GM18909 (cell line): ENCODE measurements around the gene DENND1A.
"Not testable (repeated sequence)": the region's sequence is repeated elsewhere in the genome, so short reads cannot be mapped to it uniquely, and the experiment has no call there.

Source experiments
- ATAC-seq: cut with Tn5 transposase; IDR thresholded peaks from one replicate; pipeline ENCODE4 v1.9.1; 2021; ENCODE audit warnings: mild to moderate bottlenecking; ENCODE audit not compliant: unreplicated experiment, poor library complexity

The DENND1A gene

GRCh38 chr9:123450098-123450770 lies 479.7 kb downstream of the DENND1A start:
- no peak for ATAC-seq

DNA sequence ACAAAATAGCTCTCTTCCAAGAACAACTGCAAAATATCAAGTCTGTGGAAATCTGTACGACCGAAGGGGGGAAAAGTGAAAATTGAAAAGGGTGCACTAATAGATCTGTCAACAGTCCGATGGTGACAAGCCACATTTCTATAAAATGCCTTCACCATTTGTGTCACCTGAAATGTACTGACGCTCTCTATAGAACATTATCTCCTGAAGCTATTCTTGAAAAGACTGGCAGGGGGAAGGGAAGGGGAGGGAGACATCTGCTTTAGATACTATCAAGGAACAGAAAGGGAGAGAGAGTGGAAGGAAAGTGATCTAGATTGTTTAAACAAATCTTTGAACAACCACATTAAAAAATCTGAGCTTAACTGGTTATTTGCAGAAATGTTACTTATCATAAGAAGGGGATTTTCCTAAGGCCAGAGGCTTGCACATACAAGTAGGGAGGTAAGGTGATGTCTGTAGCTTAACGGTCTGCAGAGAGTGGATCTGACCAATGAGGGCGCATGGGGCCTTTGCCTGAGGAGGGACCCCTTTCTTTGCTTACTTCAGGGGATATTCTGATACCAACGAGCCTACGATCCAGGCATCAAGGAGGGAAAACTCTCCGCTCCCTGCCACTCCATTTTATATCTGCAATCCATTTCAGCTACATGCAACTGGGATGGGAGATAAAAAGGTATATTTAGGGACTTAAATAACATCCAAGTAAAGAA lies 481.8 kb downstream of the DENND1A start:
- no peak for ATAC-seq

- no peak for ATAC-seq
Measured at GRCh38 chr9:123445981-123446610, 483.8 kb downstream of the DENND1A start.

- ATAC-seq = no peak
Measured at GRCh38 chr9:123445116-123445515, 484.8 kb downstream of the DENND1A start.

DNA sequence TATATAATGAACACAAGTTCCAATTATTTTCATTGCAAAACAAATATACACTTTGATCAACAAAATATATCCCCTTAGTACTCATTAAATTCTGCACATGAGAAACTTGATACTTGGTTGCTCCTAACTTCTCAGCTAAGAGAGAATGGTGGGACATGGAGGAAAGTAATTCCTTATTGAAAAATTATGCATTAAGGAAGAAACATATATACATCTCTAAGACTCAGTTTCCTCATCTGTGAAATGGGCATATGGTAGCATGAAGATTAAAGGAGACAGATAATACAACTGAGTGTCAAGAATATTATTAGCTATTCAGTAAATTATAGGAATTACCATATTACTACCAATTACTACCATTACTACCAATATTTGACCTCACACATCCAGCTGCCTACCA lies 488.2 kb downstream of the DENND1A start:
- no peak for ATAC-seq

DNA sequence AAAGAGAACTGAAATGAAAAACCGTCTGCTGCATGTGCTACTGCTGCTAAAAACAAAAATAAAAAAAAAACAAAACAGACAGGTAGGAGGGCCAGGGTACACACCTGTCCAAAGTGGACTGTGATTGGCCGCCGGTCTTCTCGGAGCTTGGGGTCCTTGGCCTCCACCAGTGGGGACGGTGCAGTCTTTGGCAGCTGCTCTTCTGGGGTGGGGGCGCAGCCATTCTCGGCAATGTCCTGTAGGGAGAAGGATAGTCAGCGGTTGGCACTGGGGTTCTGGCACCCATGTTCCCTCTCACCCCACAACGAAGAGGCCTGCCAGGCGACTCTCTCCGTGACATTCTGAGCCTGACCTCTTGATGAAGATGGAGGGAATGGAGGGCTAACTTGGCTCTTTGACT lies 489.7 kb downstream of the DENND1A start:
- no peak for ATAC-seq

DNA sequence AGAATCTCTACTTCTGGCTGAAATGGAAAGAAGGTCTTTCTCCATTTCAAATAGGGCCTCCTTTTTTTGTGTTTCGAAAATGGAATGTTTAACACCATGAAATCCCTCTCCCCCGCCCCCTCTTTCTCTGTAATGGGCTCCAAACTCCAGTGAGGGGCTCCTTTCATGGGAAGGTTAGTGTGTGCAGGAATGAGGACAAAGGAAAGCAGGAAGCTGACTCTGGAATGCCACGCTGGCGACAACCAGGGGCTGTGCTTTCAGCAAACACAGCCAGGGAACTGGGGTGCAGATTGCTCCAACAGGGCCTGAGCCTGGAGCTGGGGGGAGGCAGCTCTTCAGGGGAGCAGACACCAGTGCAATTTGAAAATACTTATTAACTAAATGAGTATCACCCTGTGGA lies 491.1 kb downstream of the DENND1A start:
- no peak for ATAC-seq

GRCh38 chr9:123438321-123438720 lies 491.6 kb downstream of the DENND1A start:
- ATAC-seq = no peak

DNA sequence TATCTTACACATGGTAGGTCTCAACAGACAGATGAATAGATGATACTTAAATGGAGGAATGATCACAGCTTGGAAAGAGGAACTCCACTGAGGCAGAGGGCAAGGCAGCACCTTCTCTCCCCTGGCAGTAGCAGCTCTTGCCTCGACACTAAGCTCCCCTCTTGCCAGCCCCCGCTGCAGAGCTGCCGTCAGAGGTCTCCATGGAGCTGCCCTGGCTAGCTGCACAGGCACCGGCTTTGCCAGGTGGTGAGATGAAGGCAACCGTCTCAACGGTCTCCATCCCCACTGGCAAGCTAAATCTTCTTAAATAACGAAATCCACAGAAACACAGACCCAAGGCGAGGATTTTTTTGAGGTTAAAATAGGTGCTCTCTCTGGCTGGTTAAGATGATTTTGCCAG lies 492.7 kb downstream of the DENND1A start:
- no peak for ATAC-seq

GRCh38 chr9:123435471-123435870 lies 494.5 kb downstream of the DENND1A start:
- ATAC-seq = no peak

- ATAC-seq = no peak
Measured at GRCh38 chr9:123434619-123435240, 495.2 kb downstream of the DENND1A start.

- no peak for ATAC-seq
Measured at GRCh38 chr9:123432331-123433236, 497.3 kb downstream of the DENND1A start.

DNA sequence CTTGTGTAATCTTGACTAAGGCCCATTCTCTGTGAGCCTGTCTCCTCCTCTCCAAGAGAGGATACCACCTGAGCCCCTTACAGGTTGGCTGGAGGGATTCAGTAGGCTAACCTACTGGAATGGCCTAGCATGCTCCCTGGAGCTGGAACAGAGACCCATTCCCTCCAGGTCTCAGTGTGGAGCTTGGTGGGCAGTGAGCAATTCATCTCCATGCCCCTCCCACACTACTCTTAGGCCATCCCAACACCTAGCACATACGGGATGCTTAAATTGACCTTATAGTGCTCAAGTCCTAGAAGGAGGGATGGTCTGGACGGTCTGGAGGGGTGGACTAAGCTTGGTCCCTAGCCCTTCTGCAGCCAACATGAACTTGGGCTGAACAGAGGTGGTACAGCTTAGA lies 498.3 kb downstream of the DENND1A start:
- ATAC-seq = no peak

DNA sequence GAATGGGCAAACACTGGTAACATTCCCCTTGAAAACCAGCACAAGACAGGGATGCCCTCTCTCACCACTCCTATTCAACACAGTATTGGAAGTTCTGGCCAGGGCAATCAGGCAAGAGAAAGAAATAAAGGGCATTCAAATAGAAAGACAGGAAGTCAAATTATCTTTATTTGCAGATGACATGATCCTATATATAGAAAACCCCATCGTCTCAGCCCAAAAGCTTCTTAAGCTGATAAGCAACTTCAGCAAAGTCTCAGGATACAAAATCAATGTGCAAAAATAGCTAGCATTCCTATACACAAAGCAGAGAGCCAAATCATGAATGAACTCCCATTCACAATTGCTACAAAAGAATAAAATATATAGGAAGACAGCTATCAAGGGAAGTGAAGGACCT lies 501.5 kb downstream of the DENND1A start:
- not testable (repeated sequence) for ATAC-seq

DNA sequence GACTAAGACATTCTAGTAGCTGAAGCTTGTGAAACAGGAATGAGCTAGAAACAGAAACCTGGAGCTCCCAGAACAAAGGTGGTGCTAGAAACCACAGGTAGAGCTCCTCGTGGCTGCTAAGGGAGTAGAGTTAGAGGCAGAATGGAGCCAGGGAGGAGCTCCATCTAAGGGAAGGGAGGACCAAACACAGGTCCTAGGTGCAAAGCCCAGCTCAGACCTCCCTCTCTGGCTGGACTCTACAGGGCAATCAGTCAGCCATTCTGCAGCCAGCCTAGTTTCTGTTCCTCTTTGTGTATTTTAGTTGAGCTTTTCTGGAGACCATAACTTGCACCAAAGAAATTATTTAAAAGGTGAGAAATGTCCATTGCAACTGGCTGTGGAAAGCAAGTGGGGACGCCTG lies 503.5 kb downstream of the DENND1A start:
- peak; percentile 86 for ATAC-seq

- ATAC-seq = no peak
Measured at GRCh38 chr9:123425836-123426365, 504.0 kb downstream of the DENND1A start.

DNA sequence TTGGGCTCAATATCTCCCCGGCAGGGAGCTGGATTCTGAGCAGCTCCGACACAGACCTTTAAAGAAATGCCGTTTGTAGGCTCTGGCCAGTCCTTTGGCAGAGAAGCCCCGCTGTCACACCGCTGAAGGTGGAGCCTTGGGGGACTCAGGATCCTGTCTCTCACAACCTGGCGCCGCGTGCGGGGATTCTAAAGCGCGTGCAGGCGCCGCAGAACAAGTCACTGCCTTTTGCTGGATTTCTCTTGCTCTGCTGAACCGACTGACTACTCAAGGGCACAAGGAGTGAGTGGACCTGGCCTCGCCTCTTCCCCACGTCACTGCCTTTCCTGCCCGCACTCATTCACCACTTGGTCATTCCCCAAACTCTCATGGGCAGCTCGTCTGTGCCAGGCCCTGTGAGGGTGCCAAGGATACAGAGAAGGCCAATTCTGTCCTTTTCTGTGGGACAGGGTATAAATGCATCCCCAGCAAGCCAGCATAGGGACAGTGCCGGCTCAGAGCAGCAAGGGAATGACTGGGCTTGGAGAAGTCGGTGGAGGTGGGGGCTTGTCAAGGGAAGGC lies 504.6 kb downstream of the DENND1A start:
- ATAC-seq = no peak

DNA sequence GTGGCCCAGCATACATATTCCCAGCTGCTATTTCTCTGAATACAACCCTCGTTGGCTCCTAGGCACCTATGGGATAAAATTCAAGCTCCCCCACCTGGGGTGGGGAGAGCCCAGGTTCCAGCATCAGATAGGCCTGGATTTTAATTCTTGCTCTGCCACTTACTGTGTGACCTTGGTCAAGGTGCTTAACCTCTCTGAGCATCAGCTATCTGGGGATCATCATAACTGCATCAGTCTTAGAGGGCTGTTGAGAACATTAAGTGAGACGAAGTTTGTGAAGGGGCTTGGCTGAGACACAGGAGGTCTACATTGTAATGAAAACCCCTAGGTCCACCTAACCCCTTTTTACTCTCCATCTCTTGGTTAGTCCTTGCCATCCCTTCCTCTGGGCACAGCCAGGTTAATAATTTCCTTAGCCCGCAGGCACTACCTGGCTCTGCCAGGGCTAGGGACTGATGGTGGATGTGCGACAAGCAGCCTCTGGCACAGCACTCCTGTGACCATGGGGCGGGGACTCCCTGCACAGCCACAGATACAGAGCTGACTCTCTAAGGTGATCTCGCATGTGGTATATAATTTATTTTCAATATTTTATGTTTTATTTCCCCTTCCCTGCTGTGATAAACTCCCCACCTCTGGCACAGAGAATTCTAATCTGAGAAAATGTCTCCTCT lies 505.2 kb downstream of the DENND1A start:
- no peak for ATAC-seq

- ATAC-seq = no peak
Measured at GRCh38 chr9:123424131-123424530, 505.8 kb downstream of the DENND1A start.
